GM23338 (cell line): ENCODE data around the gene MTHFD1L. TPM values are rescaled to one million over a fixed set of nuclear protein-coding genes. Genes with fewer than 3 reads are reported as not detected.

Experiments used
- CREB1 ChIP-seq: fragments of 250-450 bp; sonication (Bioruptor Pico); IDR thresholded peaks from 2 replicates; pipeline ENCODE4 v1.5.0; 2020; ENCODE audit warnings: low read depth, mild to moderate bottlenecking, moderate library complexity
- EZH2 ChIP-seq: fragments of 200-600 bp; sonication (generic); IDR thresholded peaks from one replicate; pipeline ENCODE4 v1.8.0; 2017; ENCODE audit warnings: antibody characterized with exemption, mild to moderate bottlenecking, low read depth; ENCODE audit not compliant: unreplicated experiment
- EZH2phosphoT487 ChIP-seq: fragments of 200-600 bp; sonication (generic); IDR thresholded peaks from one replicate; pipeline ENCODE4 v1.8.1; 2018; ENCODE audit warnings: antibody characterized with exemption; ENCODE audit not compliant: unreplicated experiment
- NANOG ChIP-seq: IDR thresholded peaks from 2 replicates; pipeline ENCODE4 v1.6.1; 2016; ENCODE audit warnings: antibody characterized with exemption, borderline replicate concordance
- POLR2AphosphoS5 ChIP-seq: IDR thresholded peaks from 2 replicates; pipeline ENCODE4 v1.6.1; 2016; ENCODE audit warnings: antibody characterized with exemption, low read depth
- STAT1 ChIP-seq: IDR thresholded peaks from one replicate; pipeline ENCODE4 v1.6.1; 2016; ENCODE audit warnings: antibody characterized with exemption; ENCODE audit not compliant: unreplicated experiment
- polyA plus RNA-seq: library from polyadenylated mRNA; unstranded; fragments of >200 nt; fragmentation: Nextera tagmentation; extraction: Ambion mirVana; gene quantifications from 2 replicates; pipeline ENCODE4 v1.2.1, GENCODE V29; 2016
- total RNA-seq: library from RNA; depleted of rRNA; stranded (reverse); fragments of >200 nt; shearing (Covaris generic); gene quantifications from 2 replicates; pipeline ENCODE4 v1.2.3, GENCODE V29; 2014
- TF ChIP-seq, protein P1 (sequence below): fragments of 250-450 bp; sonication (Bioruptor Pico); IDR thresholded peaks from 2 replicates; pipeline ENCODE4 v1.5.0; 2020; ENCODE audit warnings: mild to moderate bottlenecking, moderate library complexity
- TF ChIP-seq, protein P2 (sequence below), 2 experiments: fragments of 200-600 bp in 1 of 2; sonication (generic) in 1 of 2; conservative IDR thresholded peaks; 2 replicates each; pipeline versions ENCODE4 v1.5.1 to v1.6.1; 2016 to 2017; ENCODE audit warnings: antibody characterized with exemption in 2 of 2, low read depth in 2 of 2, mild to moderate bottlenecking in 2 of 2, moderate library complexity in 1 of 2
- TF ChIP-seq, protein P3 (sequence below): IDR thresholded peaks from 2 replicates; pipeline ENCODE4 v1.6.1; 2016; ENCODE audit warnings: antibody characterized with exemption

The MTHFD1L gene
- total and polyA plus RNA-seq, 2 experiments from 2014 or later, result 53.2 to 66.8 TPM

DNA sequence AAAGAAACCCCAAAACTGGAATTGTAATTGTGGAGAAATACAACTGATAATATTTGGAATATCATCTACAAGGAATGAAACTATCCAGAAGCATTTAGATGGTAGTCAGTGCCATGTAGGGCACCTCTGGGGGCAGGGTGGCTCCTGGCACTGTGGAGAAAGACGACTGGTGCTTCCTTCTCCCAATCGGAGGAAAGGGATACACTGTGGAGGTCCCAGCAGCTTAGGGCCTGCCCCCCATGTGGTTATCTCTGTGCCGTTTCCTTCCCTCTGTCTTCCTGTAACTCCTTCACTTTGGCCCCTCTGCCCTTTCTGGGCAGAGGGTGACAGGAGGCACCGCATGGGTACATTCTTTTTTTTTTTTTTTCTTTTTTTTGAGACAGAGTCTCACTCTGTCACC, 178.4 kb downstream of the MTHFD1L start (continued):
- TF ChIP-seq, protein P1, sequence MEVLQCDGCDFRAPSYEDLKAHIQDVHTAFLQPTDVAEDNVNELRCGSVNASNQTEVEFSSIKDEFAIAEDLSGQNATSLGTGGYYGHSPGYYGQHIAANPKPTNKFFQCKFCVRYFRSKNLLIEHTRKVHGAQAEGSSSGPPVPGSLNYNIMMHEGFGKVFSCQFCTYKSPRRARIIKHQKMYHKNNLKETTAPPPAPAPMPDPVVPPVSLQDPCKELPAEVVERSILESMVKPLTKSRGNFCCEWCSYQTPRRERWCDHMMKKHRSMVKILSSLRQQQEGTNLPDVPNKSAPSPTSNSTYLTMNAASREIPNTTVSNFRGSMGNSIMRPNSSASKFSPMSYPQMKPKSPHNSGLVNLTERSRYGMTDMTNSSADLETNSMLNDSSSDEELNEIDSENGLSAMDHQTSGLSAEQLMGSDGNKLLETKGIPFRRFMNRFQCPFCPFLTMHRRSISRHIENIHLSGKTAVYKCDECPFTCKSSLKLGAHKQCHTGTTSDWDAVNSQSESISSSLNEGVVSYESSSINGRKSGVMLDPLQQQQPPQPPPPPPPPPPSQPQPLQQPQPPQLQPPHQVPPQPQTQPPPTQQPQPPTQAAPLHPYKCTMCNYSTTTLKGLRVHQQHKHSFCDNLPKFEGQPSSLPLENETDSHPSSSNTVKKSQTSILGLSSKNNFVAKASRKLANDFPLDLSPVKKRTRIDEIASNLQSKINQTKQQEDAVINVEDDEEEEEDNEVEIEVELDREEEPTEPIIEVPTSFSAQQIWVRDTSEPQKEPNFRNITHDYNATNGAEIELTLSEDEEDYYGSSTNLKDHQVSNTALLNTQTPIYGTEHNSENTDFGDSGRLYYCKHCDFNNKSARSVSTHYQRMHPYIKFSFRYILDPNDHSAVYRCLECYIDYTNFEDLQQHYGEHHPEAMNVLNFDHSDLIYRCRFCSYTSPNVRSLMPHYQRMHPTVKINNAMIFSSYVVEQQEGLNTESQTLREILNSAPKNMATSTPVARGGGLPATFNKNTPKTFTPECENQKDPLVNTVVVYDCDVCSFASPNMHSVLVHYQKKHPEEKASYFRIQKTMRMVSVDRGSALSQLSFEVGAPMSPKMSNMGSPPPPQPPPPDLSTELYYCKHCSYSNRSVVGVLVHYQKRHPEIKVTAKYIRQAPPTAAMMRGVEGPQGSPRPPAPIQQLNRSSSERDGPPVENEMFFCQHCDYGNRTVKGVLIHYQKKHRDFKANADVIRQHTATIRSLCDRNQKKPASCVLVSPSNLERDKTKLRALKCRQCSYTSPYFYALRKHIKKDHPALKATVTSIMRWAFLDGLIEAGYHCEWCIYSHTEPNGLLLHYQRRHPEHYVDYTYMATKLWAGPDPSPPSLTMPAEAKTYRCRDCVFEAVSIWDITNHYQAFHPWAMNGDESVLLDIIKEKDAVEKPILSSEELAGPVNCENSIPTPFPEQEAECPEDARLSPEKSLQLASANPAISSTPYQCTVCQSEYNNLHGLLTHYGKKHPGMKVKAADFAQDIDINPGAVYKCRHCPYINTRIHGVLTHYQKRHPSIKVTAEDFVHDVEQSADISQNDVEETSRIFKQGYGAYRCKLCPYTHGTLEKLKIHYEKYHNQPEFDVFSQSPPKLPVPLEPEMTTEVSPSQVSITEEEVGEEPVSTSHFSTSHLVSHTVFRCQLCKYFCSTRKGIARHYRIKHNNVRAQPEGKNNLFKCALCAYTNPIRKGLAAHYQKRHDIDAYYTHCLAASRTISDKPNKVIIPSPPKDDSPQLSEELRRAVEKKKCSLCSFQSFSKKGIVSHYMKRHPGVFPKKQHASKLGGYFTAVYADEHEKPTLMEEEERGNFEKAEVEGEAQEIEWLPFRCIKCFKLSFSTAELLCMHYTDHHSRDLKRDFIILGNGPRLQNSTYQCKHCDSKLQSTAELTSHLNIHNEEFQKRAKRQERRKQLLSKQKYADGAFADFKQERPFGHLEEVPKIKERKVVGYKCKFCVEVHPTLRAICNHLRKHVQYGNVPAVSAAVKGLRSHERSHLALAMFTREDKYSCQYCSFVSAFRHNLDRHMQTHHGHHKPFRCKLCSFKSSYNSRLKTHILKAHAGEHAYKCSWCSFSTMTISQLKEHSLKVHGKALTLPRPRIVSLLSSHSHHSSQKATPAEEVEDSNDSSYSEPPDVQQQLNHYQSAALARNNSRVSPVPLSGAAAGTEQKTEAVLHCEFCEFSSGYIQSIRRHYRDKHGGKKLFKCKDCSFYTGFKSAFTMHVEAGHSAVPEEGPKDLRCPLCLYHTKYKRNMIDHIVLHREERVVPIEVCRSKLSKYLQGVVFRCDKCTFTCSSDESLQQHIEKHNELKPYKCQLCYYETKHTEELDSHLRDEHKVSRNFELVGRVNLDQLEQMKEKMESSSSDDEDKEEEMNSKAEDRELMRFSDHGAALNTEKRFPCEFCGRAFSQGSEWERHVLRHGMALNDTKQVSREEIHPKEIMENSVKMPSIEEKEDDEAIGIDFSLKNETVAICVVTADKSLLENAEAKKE (CRISPR knock-in tag), result no peak
- TF ChIP-seq NANOG (no peak), EZH2phosphoT487 (no peak), STAT1 (no peak), POLR2AphosphoS5 (no peak), CREB1 (CRISPR knock-in tag) (no peak), EZH2 (no peak)
- TF ChIP-seq, protein P2, sequence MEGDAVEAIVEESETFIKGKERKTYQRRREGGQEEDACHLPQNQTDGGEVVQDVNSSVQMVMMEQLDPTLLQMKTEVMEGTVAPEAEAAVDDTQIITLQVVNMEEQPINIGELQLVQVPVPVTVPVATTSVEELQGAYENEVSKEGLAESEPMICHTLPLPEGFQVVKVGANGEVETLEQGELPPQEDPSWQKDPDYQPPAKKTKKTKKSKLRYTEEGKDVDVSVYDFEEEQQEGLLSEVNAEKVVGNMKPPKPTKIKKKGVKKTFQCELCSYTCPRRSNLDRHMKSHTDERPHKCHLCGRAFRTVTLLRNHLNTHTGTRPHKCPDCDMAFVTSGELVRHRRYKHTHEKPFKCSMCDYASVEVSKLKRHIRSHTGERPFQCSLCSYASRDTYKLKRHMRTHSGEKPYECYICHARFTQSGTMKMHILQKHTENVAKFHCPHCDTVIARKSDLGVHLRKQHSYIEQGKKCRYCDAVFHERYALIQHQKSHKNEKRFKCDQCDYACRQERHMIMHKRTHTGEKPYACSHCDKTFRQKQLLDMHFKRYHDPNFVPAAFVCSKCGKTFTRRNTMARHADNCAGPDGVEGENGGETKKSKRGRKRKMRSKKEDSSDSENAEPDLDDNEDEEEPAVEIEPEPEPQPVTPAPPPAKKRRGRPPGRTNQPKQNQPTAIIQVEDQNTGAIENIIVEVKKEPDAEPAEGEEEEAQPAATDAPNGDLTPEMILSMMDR (conservative IDR thresholded peaks at IDR 0.05; ENCODE audit: low read depth in 2 of 2), result no peak
- TF ChIP-seq, protein P3, sequence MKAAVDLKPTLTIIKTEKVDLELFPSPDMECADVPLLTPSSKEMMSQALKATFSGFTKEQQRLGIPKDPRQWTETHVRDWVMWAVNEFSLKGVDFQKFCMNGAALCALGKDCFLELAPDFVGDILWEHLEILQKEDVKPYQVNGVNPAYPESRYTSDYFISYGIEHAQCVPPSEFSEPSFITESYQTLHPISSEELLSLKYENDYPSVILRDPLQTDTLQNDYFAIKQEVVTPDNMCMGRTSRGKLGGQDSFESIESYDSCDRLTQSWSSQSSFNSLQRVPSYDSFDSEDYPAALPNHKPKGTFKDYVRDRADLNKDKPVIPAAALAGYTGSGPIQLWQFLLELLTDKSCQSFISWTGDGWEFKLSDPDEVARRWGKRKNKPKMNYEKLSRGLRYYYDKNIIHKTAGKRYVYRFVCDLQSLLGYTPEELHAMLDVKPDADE, result no peak
